Measurements from ENCODE around the gene TCF7. TPM values are rescaled to one million over a fixed set of nuclear protein-coding genes. Genes with fewer than 3 reads are reported as not detected.

TCF7 gene
- total and polyA plus RNA-seq, 2 donors (not counting 1 experiment from before 2014, with no cell fraction given): 3.1 to 3.3 TPM

- Histone ChIP-seq H3K36me3 (ENCODE audit: control insufficient read depth, insufficient read depth, low read length) (peaks cover 29% of the 10 kb centered on the region), H3K79me2 (ENCODE audit: control insufficient read depth, insufficient read depth, low read length) (no peaks in the 10 kb centered on the region), H2AFZ (ENCODE audit: low read length) (no peak overlapping the region), H3K4me1 (ENCODE audit: control insufficient read depth, extremely low read depth, insufficient read depth, low read length) (peaks cover 12% of the 10 kb centered on the region), H3K27ac (ENCODE audit: insufficient read depth, low read length) (no peak overlapping the region), H3K9ac (ENCODE audit: insufficient read depth, low read length) (no peak overlapping the region), H3K4me2 (ENCODE audit: extremely low read depth, insufficient read depth, low read length) (no peak overlapping the region), H3K9me3 (ENCODE audit: control insufficient read depth, insufficient read depth, low read depth, low read length) (no peaks in the 10 kb centered on the region), H3K27me3 (ENCODE audit: control insufficient read depth, insufficient read depth, low read length) (no peaks in the 10 kb centered on the region), H3K4me3 (replicated peaks in 1 of 4; ENCODE audit: control extremely low read depth in 1 of 4, insufficient read depth in 1 of 4, low read depth in 3 of 4, low read length in 4 of 4) (no peak overlapping the region), H4K20me1 (ENCODE audit: control insufficient read depth, extremely low read depth, insufficient read depth, low read length) (peaks cover 2% of the 10 kb centered on the region)
- DNase-seq (ENCODE audit: low read depth in 2 of 2): no peak
- TF ChIP-seq CTCF (conservative IDR thresholded peaks at IDR 0.05 in 1 of 2, IDR thresholded peaks at IDR 0.05 in 1 of 2; ENCODE audit: low read depth in 1 of 2, low read length in 2 of 2): no peak
- no peak for TF ChIP-seq EZH2 (IDR thresholded peaks at IDR 0.05; ENCODE audit: low read length, missing control alignments)
Measured at GRCh38 chr5:134143431-134143830, 28.9 kb downstream of the TCF7 start.

- peaks cover 2% of the 10 kb centered on the region for H3K79me2 ChIP-seq (ENCODE audit: control insufficient read depth, insufficient read depth, low read length)
- H3K4me1 ChIP-seq (ENCODE audit: control insufficient read depth, extremely low read depth, insufficient read depth, low read length): peaks cover 10% of the 10 kb centered on the region
- no peaks in the 10 kb centered on the region for H3K27me3 ChIP-seq (ENCODE audit: control insufficient read depth, insufficient read depth, low read length)
- H3K9me3 ChIP-seq (ENCODE audit: control insufficient read depth, insufficient read depth, low read depth, low read length): no peaks in the 10 kb centered on the region
- H3K4me3 ChIP-seq (replicated peaks in 1 of 4; ENCODE audit: control extremely low read depth in 1 of 4, insufficient read depth in 1 of 4, low read depth in 3 of 4, low read length in 4 of 4): no peak overlapping the region
- TF ChIP-seq EZH2 (IDR thresholded peaks at IDR 0.05; ENCODE audit: low read length, missing control alignments) (no peak), CTCF (conservative IDR thresholded peaks at IDR 0.05 in 1 of 2, IDR thresholded peaks at IDR 0.05 in 1 of 2; ENCODE audit: low read depth in 1 of 2, low read length in 2 of 2) (no peak)
- no peak overlapping the region for H2AFZ ChIP-seq (ENCODE audit: low read length)
- no peak for DNase-seq (ENCODE audit: low read depth in 2 of 2)
- H4K20me1 ChIP-seq (ENCODE audit: control insufficient read depth, extremely low read depth, insufficient read depth, low read length): peaks cover 2% of the 10 kb centered on the region
- H3K9ac ChIP-seq (ENCODE audit: insufficient read depth, low read length): no peak overlapping the region
- no peak overlapping the region for H3K27ac ChIP-seq (ENCODE audit: insufficient read depth, low read length)
- peaks cover 29% of the 10 kb centered on the region for H3K36me3 ChIP-seq (ENCODE audit: control insufficient read depth, insufficient read depth, low read length)
- no peak overlapping the region for H3K4me2 ChIP-seq (ENCODE audit: extremely low read depth, insufficient read depth, low read length)
Measured at GRCh38 chr5:134143944-134144941, 29.8 kb downstream of the TCF7 start.

- Histone ChIP-seq H3K9ac (ENCODE audit: insufficient read depth, low read length) (no peak overlapping the region), H3K36me3 (ENCODE audit: control insufficient read depth, insufficient read depth, low read length) (peaks cover 26% of the 10 kb centered on the region), H3K4me3 (replicated peaks in 1 of 4; ENCODE audit: control extremely low read depth in 1 of 4, insufficient read depth in 1 of 4, low read depth in 3 of 4, low read length in 4 of 4) (no peak overlapping the region), H3K27me3 (ENCODE audit: control insufficient read depth, insufficient read depth, low read length) (no peaks in the 10 kb centered on the region), H3K27ac (ENCODE audit: insufficient read depth, low read length) (no peak overlapping the region), H3K4me1 (ENCODE audit: control insufficient read depth, extremely low read depth, insufficient read depth, low read length) (peaks cover 14% of the 10 kb centered on the region), H4K20me1 (ENCODE audit: control insufficient read depth, extremely low read depth, insufficient read depth, low read length) (peaks cover 2% of the 10 kb centered on the region), H3K9me3 (ENCODE audit: control insufficient read depth, insufficient read depth, low read depth, low read length) (no peaks in the 10 kb centered on the region), H3K4me2 (ENCODE audit: extremely low read depth, insufficient read depth, low read length) (no peak overlapping the region), H3K79me2 (ENCODE audit: control insufficient read depth, insufficient read depth, low read length) (peaks cover 4% of the 10 kb centered on the region), H2AFZ (ENCODE audit: low read length) (no peak overlapping the region)
- DNase-seq (ENCODE audit: low read depth in 2 of 2): no peak
- TF ChIP-seq CTCF (conservative IDR thresholded peaks at IDR 0.05 in 1 of 2, IDR thresholded peaks at IDR 0.05 in 1 of 2; ENCODE audit: low read depth in 1 of 2, low read length in 2 of 2) (no peak), EZH2 (IDR thresholded peaks at IDR 0.05; ENCODE audit: low read length, missing control alignments) (no peak)
Measured at GRCh38 chr5:134145041-134145757, 30.7 kb downstream of the TCF7 start.

Data from fibroblast of lung (primary cell).